B cell (primary cell): ENCODE measurements around the gene DPH3. TPM values are rescaled to one million over a fixed set of nuclear protein-coding genes. Genes with fewer than 3 reads are reported as not detected.

Source experiments
- ATAC-seq: fragments of 200-7000 bp; cut with Tn5 transposase; one replicate; pipeline ENCODE4 v1.10.0; 2021; ENCODE audit warnings: low read depth, mild to moderate bottlenecking, moderate number of reproducible peaks, moderate library complexity
- CTCF ChIA-PET: fragments of 350-600 bp; sonication (Branson Sonifier 250); formaldehyde crosslinking; loops from one replicate; lab custom pipeline; 2021; ENCODE audit warnings: antibody characterized with exemption, inconsistent platforms; lab: Charles Lee
- POLR2A ChIA-PET: fragments of 350-600 bp; sonication (Branson Sonifier 250); formaldehyde crosslinking; loops from one replicate; lab custom pipeline; 2021; ENCODE audit warnings: antibody characterized with exemption; lab: Charles Lee
- DNase-seq: peaks from one replicate; pipeline ENCODE4 v3.0.0; 2013
- H2AFZ ChIP-seq: 2 replicates; pipeline ENCODE4 v1.6.1; 2012; ENCODE audit warnings: mild to moderate bottlenecking, low read depth, low read length; ENCODE audit not compliant: insufficient read depth, poor library complexity, severe bottlenecking
- H3K27ac ChIP-seq, 2 donors: 1 replicate in 1 of 2; 2 replicates in 1 of 2; pipeline ENCODE4 v1.5.1; 2012 to 2013; ENCODE audit warnings: low read length in 2 of 2, mild to moderate bottlenecking in 2 of 2, moderate library complexity in 1 of 2
- H3K27me3 ChIP-seq, 4 experiments: fragments of 200-600 bp in 1 of 4; sonication (generic) in 1 of 4; replicated peaks in 1 of 4; 1 replicate in 2 of 4; 2 replicates in 2 of 4; pipeline versions ENCODE4 v1.6.1 to v1.7.0; 2013 to 2016; ENCODE audit warnings: low read length in 3 of 4, mild to moderate bottlenecking in 2 of 4, mixed read lengths in 1 of 4, moderate library complexity in 1 of 4; ENCODE audit not compliant: insufficient read depth in 4 of 4, control insufficient read depth in 3 of 4; ENCODE audit errors: control extremely low read depth in 1 of 4
- H3K36me3 ChIP-seq, 2 experiments: replicated peaks in 1 of 2; 1 replicate in 1 of 2; 2 replicates in 1 of 2; pipeline versions ENCODE4 v1.6.1 to v1.7.1; 2013; ENCODE audit warnings: low read length in 1 of 2; ENCODE audit not compliant: insufficient read depth in 2 of 2, control insufficient read depth in 1 of 2; ENCODE audit errors: control extremely low read depth in 1 of 2, extremely low read depth in 1 of 2
- H3K4me1 ChIP-seq, 2 donors: fragments of 200-600 bp in 1 of 2; sonication (generic) in 1 of 2; 1 replicate in 1 of 2; 2 replicates in 1 of 2; pipeline versions ENCODE4 v1.5.1 to v1.6.1; 2013 to 2017; ENCODE audit warnings: low read length in 2 of 2; ENCODE audit not compliant: control insufficient read depth in 2 of 2, insufficient read depth in 2 of 2
- H3K4me2 ChIP-seq: replicated peaks from 2 replicates; pipeline ENCODE3; 2012; ENCODE audit warnings: mild to moderate bottlenecking, low read depth, low read length; ENCODE audit not compliant: poor library complexity, severe bottlenecking
- H3K4me3 ChIP-seq, 5 experiments: fragments of 200-600 bp in 1 of 5; sonication (generic) in 1 of 5; 1 replicate in 3 of 5; 2 replicates in 2 of 5; pipeline versions ENCODE4 v1.5.1 to v1.7.0; 2011 to 2016; ENCODE audit warnings: low read length in 4 of 5, mild to moderate bottlenecking in 4 of 5, low read depth in 2 of 5, control low read depth in 1 of 5, moderate library complexity in 1 of 5; ENCODE audit not compliant: insufficient read depth in 1 of 5; ENCODE audit errors: control extremely low read depth in 1 of 5, extremely low read depth in 1 of 5
- H3K79me2 ChIP-seq: fragments of 200-600 bp; sonication (generic); one replicate; pipeline ENCODE4 v1.6.0; 2016; ENCODE audit warnings: low read length; ENCODE audit not compliant: control insufficient read depth, insufficient read depth
- H3K9ac ChIP-seq: fragments of 200-600 bp; sonication (generic); 2 replicates; pipeline ENCODE4 v1.6.1; 2017; ENCODE audit warnings: mild to moderate bottlenecking, low read length, moderate library complexity
- H3K9me3 ChIP-seq, 3 donors: one replicate each; pipeline versions ENCODE4 v1.6.1 to v1.7.1; 2013; ENCODE audit warnings: low read length in 2 of 3; ENCODE audit not compliant: control insufficient read depth in 2 of 3, insufficient read depth in 1 of 3; ENCODE audit errors: control extremely low read depth in 1 of 3
- H4K20me1 ChIP-seq: 2 replicates; pipeline ENCODE4 v1.6.0; 2012; ENCODE audit warnings: mild to moderate bottlenecking, low read length; ENCODE audit not compliant: insufficient read depth, control insufficient read depth, poor library complexity, severe bottlenecking
- H3K27ac Mint-ChIP-seq: one replicate; pipeline ENCODE4 v1.8.0; 2021; ENCODE audit warnings: mixed read lengths
- H3K27me3 Mint-ChIP-seq: one replicate; pipeline ENCODE4 v1.8.0; 2021; ENCODE audit warnings: mixed read lengths
- H3K4me1 Mint-ChIP-seq: one replicate; pipeline ENCODE4 v1.8.0; 2021; ENCODE audit warnings: mixed read lengths
- H3K4me3 Mint-ChIP-seq: one replicate; pipeline ENCODE4 v1.8.0; 2021; ENCODE audit warnings: mixed read lengths
- H3K9me3 Mint-ChIP-seq: one replicate; pipeline ENCODE4 v1.8.0; 2022; ENCODE audit warnings: mixed read lengths; ENCODE audit not compliant: insufficient read depth
- EZH2 ChIP-seq: IDR thresholded peaks from 2 replicates; pipeline ENCODE4 v1.6.1; 2012; ENCODE audit warnings: borderline replicate concordance, low read depth, mild to moderate bottlenecking, moderate library complexity, low read length; ENCODE audit not compliant: insufficient read depth, poor library complexity, severe bottlenecking
- WGBS: methylation state at CpG from one replicate; pipeline ENCODE4 v1.1.5; 2013; ENCODE audit warnings: missing lambda C conversion rate; ENCODE audit not compliant: insufficient coverage; 5-methylcytosine and 5-hydroxymethylcytosine counted together
- intact Hi-C: fragments of 100-400 bp; cut with micrococcal nuclease; formaldehyde crosslinking; loops from one replicate; pipeline ENCODE4 v1.10.0; 2022
- polyA plus RNA-seq: library from polyadenylated mRNA; depleted of rRNA; stranded (reverse); fragments of >200 nt; gene quantifications from 2 replicates; pipeline ENCODE4 v1.2.3, GENCODE V29; 2012
- total RNA-seq, 2 donors: library from RNA; stranded (reverse); fragments of 120-200 nt in 1 of 2; gene quantifications; 1 replicate in 1 of 2; 2 replicates in 1 of 2; pipeline versions ENCODE4 v1.2.3 to v1.2.4, GENCODE V29; 2013 to 2022
- TF ChIP-seq, protein P1 (sequence below): fragments of 200-600 bp; IDR thresholded peaks from one replicate; pipeline ENCODE4 v1.8.0; 2022; ENCODE audit warnings: antibody characterized with exemption, mild to moderate bottlenecking

The DPH3 gene
- total and polyA plus RNA-seq, 2 donors (not counting 1 experiment from before 2014, with no cell fraction given) = 7.4 to 12.9 TPM

- ATAC-seq (no peak), DNase-seq (no peak)
- no peaks in the 10 kb centered on the region for H3K9me3 Mint-ChIP-seq
- ChIA-PET POLR2A (no interaction called here), CTCF (interaction anchor here (1.2 to 3.5 kb wide), 2 partner anchors 10 to 11 kb away, joined by 4 to 13 read pairs; no protein-coding TSS in a partner anchor)
- H4K20me1 ChIP-seq = no peaks in the 10 kb centered on the region
- peaks cover under 1% of the 10 kb centered on the region for H3K4me1 Mint-ChIP-seq
- no peak overlapping the region for H3K4me2 ChIP-seq
- H3K27ac Mint-ChIP-seq = no peak overlapping the region
- peaks cover 3% of the 10 kb centered on the region for H3K27me3 Mint-ChIP-seq
- no peak overlapping the region for H3K9ac ChIP-seq
- TF ChIP-seq, protein P1, sequence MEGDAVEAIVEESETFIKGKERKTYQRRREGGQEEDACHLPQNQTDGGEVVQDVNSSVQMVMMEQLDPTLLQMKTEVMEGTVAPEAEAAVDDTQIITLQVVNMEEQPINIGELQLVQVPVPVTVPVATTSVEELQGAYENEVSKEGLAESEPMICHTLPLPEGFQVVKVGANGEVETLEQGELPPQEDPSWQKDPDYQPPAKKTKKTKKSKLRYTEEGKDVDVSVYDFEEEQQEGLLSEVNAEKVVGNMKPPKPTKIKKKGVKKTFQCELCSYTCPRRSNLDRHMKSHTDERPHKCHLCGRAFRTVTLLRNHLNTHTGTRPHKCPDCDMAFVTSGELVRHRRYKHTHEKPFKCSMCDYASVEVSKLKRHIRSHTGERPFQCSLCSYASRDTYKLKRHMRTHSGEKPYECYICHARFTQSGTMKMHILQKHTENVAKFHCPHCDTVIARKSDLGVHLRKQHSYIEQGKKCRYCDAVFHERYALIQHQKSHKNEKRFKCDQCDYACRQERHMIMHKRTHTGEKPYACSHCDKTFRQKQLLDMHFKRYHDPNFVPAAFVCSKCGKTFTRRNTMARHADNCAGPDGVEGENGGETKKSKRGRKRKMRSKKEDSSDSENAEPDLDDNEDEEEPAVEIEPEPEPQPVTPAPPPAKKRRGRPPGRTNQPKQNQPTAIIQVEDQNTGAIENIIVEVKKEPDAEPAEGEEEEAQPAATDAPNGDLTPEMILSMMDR = no peak
- TF ChIP-seq EZH2 = no peak
- H3K9me3 ChIP-seq = no peaks in the 10 kb centered on the region
- peaks cover under 1 to 1% of the 10 kb centered on the region in 2 donors for H3K4me1 ChIP-seq
- 100% methylated on average over 1 of the region's 1 CpG for WGBS
- no peak overlapping the region for H2AFZ ChIP-seq
- no peak overlapping the region for H3K4me3 ChIP-seq
- H3K79me2 ChIP-seq = peaks cover 15% of the 10 kb centered on the region
- no peak overlapping the region for H3K4me3 Mint-ChIP-seq
- peaks cover 8 to 20% of the 10 kb centered on the region in 2 experiments for H3K36me3 ChIP-seq
- no peaks in the 10 kb centered on the region for H3K27me3 ChIP-seq
- intact Hi-C loops = no loop called here
- no peak overlapping the region for H3K27ac ChIP-seq
These were observed 5.9 kb downstream of the DPH3 start for GRCh38 chr3:16258866-16259265.

- no peak for DNase-seq
- ATAC-seq = no peak
- H3K36me3 ChIP-seq = peaks cover 8 to 20% of the 10 kb centered on the region in 2 experiments
- H3K27ac ChIP-seq = no peak overlapping the region
- H3K4me3 ChIP-seq = no peak overlapping the region
- Mint-ChIP-seq H3K9me3 (no peaks in the 10 kb centered on the region), H3K27me3 (peaks cover 3% of the 10 kb centered on the region), H3K4me1 (peaks cover 2% of the 10 kb centered on the region), H3K4me3 (no peak overlapping the region), H3K27ac (no peak overlapping the region)
- no peaks in the 10 kb centered on the region for H3K4me1 ChIP-seq
- H4K20me1 ChIP-seq = no peaks in the 10 kb centered on the region
- no peak overlapping the region for H2AFZ ChIP-seq
- intact Hi-C loops = no loop called here
- H3K9ac ChIP-seq = no peak overlapping the region
- TF ChIP-seq, protein P1 = no peak
- WGBS = 79% methylated on average over 3 of the region's 5 CpGs
- POLR2A ChIA-PET = no interaction called here
- no peak overlapping the region for H3K4me2 ChIP-seq
- CTCF ChIA-PET = interaction anchor here (3.5 kb wide), 1 partner anchor 10 kb away, joined by 13 read pairs; no protein-coding TSS in a partner anchor
- H3K27me3 ChIP-seq = no peaks in the 10 kb centered on the region
- peaks cover 10% of the 10 kb centered on the region for H3K79me2 ChIP-seq
- no peaks in the 10 kb centered on the region for H3K9me3 ChIP-seq
These were observed 6.6 kb downstream of the DPH3 start for GRCh38 chr3:16258177-16258576.
